Activated T-helper 1 cell treated with anti-CD3 and anti-CD28 coated beads, Interleukin-12 subunit alpha, Interleukin-12 subunit beta, Interleukin-2, Interleukin-4 antibody, amounts not matched to agents 30 ng/mL and 10 ng/mL and 1 ng/mL, durations not matched to agents 14 hours and 24 hours and 36 hours (primary cell): ENCODE data around the gene GSN. TPM values are rescaled to one million over a fixed set of nuclear protein-coding genes. Genes with fewer than 3 reads are reported as not detected.

Source experiments
- DNase-seq: peaks from one replicate; pipeline ENCODE4 v3.0.0; 2021; ENCODE audit warnings: low spot score
- H3K27ac Mint-ChIP-seq: one replicate; pipeline ENCODE4 v1.8.0; 2021; ENCODE audit warnings: mild to moderate bottlenecking, mixed read lengths
- H3K27me3 Mint-ChIP-seq: one replicate; pipeline ENCODE4 v1.8.0; 2022; ENCODE audit warnings: mild to moderate bottlenecking, moderate library complexity, mixed read lengths; ENCODE audit not compliant: insufficient read depth
- H3K36me3 Mint-ChIP-seq: one replicate; pipeline ENCODE4 v1.8.0; 2021; ENCODE audit warnings: low read depth, mixed read lengths
- H3K4me1 Mint-ChIP-seq: one replicate; pipeline ENCODE4 v1.8.0; 2021; ENCODE audit warnings: low read depth, mixed read lengths
- H3K4me3 Mint-ChIP-seq: one replicate; pipeline ENCODE4 v1.8.0; 2021; ENCODE audit warnings: mild to moderate bottlenecking, moderate library complexity, mixed read lengths
- H3K9me3 Mint-ChIP-seq: one replicate; pipeline ENCODE4 v1.8.0; 2021; ENCODE audit warnings: mixed read lengths
- intact Hi-C: fragments of 100-400 bp; cut with micrococcal nuclease; formaldehyde crosslinking; loops from one replicate; pipeline ENCODE4 v1.15.1; 2024
- total RNA-seq: library from RNA; stranded (reverse); gene quantifications from 2 replicates; pipeline ENCODE4 v1.2.3, GENCODE V29; 2022

Gene GSN
- total RNA-seq, 1 donor from 2014 or later = 1.5 TPM

DNA sequence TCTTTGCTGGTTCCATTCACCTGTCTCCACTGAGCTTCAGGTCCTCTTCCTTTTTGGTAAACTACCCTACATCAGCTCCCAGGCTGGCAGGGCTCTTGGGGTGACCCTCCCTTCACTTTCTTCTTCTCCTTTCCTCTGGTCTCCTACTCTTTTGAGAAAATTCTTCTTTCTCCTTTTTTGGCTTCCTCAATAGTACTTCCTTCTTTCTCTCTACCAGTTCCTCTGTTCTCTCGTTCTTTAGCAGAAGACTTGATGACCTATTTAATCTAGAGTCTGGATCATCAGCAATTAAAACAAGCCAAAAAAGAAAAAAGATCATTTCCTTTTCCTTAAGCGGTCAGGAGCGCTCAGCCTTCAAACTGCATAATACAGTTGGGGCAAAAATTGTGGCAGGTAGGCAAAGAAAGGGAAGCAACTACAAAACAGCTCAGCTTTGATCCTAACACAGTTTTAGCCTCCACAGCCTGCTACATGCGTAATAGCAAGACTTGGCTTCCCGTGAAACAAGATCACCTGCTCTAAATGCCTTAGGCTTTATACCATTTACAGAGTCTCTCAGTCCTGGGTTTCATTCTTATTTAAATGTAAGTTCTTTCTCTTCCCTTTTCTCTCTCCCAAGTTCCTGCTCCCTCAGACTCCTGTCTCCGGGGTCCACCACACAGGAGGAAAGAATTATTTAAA lies 14.0 kb upstream of the GSN start:
- Mint-ChIP-seq H3K27me3 (peaks cover 16% of the 10 kb centered on the region), H3K27ac (no peak overlapping the region), H3K9me3 (no peaks in the 10 kb centered on the region), H3K4me3 (no peak overlapping the region), H3K36me3 (no peaks in the 10 kb centered on the region), H3K4me1 (no peaks in the 10 kb centered on the region)
- intact Hi-C loops = no loop called here
- no peak for DNase-seq

DNA sequence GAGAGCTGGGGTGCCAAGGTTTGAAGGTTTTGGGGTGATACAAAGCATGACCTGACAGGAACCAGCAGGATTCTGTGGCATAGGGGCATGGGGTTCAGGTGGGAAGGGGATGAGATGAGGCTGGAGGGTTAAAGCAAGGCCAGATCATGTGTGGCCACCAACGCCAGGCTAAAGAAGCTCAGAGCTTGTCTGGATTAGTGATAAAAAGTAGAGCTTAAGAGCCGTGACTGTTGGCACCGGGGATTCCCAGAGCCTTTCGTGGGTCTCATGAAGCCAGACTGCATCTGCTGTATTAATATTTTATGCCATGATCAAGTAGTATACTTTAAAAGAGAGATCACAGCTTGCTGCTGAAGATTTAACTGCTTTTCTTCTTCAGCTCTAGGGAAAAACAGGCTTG lies 8.5 kb upstream of the GSN start:
- no peak overlapping the region for H3K4me3 Mint-ChIP-seq
- H3K36me3 Mint-ChIP-seq = no peaks in the 10 kb centered on the region
- intact Hi-C loops = no loop called here

DNA sequence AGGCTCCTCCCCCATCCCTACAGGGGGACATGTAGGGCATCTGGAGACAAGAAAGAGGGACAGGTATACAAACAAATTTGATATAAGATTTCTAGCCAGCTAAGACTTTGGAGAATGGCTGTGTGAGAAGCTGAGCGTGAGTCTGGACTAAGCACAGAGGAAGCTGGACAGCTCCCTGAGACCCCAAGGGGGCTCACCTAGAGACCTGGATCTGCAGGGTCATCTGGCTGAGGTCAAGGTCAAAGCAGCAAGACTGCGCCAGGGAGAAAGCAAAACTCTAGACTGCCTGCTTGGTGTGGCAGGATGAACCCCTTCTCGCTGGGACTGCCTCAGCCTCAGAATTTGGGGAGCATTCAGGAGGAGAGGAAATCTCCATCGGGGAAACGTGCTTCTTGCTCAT lies 8.0 kb upstream of the GSN start:
- Mint-ChIP-seq H3K27ac (no peak overlapping the region), H3K9me3 (no peaks in the 10 kb centered on the region), H3K27me3 (peaks cover 37% of the 10 kb centered on the region), H3K4me3 (no peak overlapping the region), H3K4me1 (no peaks in the 10 kb centered on the region), H3K36me3 (no peaks in the 10 kb centered on the region)
- intact Hi-C loops = no loop called here
- no peak for DNase-seq

More for the DNA sequence above, 8.5 kb upstream of the GSN start:
- H3K4me1 Mint-ChIP-seq = no peaks in the 10 kb centered on the region
- DNase-seq = no peak
- no peaks in the 10 kb centered on the region for H3K9me3 Mint-ChIP-seq
- no peak overlapping the region for H3K27ac Mint-ChIP-seq
- H3K27me3 Mint-ChIP-seq = peaks cover 36% of the 10 kb centered on the region

DNA sequence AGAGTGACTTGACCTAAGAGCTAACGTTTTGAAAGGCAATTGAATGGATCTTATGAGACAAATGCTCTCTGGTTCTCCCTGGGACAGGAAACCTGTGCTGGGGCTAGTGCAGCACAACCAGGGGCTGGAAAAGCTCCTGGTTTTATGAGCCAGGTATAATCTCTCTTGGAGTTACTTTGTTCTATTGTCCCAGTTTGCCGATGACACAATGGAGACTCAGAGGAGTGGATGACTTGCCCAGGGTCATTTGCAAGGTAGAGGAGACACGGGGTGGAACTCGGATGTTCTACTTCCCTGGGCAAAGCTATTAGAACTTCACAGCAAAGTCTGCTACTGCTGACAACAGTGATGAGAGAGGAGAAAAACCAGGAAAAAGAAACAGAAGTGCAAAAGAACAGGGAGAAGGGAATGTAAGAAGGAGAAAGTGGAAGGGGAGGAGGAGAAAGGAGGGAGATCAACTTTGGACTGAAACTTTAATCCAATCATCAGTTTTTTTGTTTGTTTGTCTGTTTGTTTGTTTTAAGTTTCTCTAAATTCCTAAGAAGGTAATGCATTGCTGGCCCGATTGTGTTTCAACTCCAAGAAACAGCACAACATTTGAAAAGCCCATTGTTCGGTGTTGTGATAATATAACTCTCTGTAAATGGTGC lies 7.4 kb upstream of the GSN start:
- H3K36me3 Mint-ChIP-seq = no peaks in the 10 kb centered on the region
- no peak for DNase-seq
- H3K4me1 Mint-ChIP-seq = no peaks in the 10 kb centered on the region
- peaks cover 37% of the 10 kb centered on the region for H3K27me3 Mint-ChIP-seq
- H3K9me3 Mint-ChIP-seq = no peaks in the 10 kb centered on the region
- intact Hi-C loops = no loop called here
- no peak overlapping the region for H3K27ac Mint-ChIP-seq
- no peak overlapping the region for H3K4me3 Mint-ChIP-seq

DNA sequence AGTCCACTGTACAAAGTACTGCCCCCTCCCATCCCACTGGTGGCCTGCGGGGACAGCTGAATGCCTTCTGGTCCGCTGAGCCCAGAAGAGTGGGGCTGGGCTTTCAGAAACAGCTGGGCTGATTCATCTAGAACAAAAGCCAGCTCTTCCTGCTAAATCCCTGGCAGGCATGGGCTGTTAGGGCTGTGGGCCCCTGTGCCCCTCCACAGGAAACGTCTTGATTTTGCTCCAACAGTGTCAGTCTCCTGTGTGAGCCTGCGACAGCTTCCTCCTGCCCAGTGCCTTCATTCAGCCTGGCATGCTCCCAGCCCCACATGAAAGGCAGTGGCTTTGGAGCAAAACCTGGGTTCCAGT lies 6.9 kb upstream of the GSN start:
- Mint-ChIP-seq H3K27ac (no peak overlapping the region), H3K36me3 (no peaks in the 10 kb centered on the region), H3K4me3 (no peak overlapping the region), H3K9me3 (no peaks in the 10 kb centered on the region), H3K27me3 (peaks cover 38% of the 10 kb centered on the region), H3K4me1 (no peaks in the 10 kb centered on the region)
- intact Hi-C loops = no loop called here
- no peak for DNase-seq

DNA sequence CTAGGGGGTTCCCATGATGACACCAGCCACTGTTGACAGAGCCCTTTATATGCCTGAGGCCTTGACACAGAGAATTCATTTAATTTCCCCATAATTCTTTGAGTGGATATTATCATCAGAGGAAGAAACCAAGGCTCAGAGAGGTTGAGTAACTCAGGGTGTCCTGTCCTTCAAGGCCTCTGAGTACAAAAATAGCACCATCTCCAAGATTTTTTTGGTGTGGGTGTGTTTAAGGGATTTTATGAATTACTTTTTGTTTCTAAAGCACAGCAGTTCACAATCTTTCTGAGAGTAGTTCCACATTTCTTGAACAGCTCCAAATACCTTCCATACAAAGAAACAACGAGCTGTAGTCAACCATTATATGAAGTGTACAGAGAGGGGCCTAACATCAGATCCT lies 6.2 kb upstream of the GSN start:
- no peak for DNase-seq
- intact Hi-C loops = no loop called here
- Mint-ChIP-seq H3K27ac (no peak overlapping the region), H3K9me3 (no peaks in the 10 kb centered on the region), H3K27me3 (peaks cover 43% of the 10 kb centered on the region), H3K36me3 (no peaks in the 10 kb centered on the region), H3K4me3 (no peak overlapping the region), H3K4me1 (no peaks in the 10 kb centered on the region)

DNA sequence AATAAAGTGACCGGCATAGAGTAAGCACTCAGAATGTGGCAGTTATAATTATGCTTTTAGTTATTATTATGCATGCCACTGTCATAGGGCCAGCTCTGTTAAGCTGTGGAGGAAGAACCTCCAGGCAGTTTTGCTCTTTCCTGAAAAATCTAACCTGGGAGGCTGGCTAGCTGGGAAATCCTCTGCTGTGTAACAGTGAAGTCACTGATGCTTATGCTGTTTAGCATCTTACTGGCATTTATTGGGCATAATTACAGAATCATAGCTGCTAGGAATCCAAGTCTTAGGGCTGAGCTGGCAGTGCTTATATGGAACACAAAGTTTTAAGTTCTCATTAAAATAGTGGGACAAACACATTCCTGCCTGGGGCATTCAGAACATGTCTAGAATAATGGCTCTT lies 5.5 kb upstream of the GSN start:
- Mint-ChIP-seq H3K4me1 (no peaks in the 10 kb centered on the region), H3K9me3 (no peaks in the 10 kb centered on the region), H3K27me3 (peaks cover 48% of the 10 kb centered on the region), H3K4me3 (no peak overlapping the region), H3K36me3 (no peaks in the 10 kb centered on the region), H3K27ac (no peak overlapping the region)
- intact Hi-C loops = no loop called here
- no peak for DNase-seq

DNA sequence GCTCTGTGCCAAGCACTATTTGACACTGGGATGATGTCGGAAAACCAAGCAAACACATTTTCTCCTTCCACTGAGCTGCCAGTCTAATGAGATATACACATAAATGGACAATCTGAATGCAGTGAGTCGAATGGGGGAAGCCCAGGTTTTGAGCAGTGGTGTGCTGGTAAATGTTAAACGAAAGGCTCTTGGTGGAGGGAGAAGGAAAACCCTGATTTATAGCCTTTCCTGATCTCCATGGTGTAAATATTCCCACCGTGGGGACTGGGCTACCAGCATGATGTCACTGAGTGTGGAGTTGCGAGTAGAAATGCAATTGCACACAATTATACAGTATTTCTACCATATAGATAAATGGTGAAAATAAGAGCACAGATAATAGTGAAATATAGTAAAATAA lies 5.0 kb upstream of the GSN start:
- no peak for DNase-seq
- intact Hi-C loops = no loop called here
- peaks cover 44% of the 10 kb centered on the region for H3K27me3 Mint-ChIP-seq
- H3K4me3 Mint-ChIP-seq = no peak overlapping the region
- no peaks in the 10 kb centered on the region for H3K9me3 Mint-ChIP-seq
- H3K27ac Mint-ChIP-seq = no peak overlapping the region
- H3K36me3 Mint-ChIP-seq = no peaks in the 10 kb centered on the region
- H3K4me1 Mint-ChIP-seq = no peaks in the 10 kb centered on the region

DNA sequence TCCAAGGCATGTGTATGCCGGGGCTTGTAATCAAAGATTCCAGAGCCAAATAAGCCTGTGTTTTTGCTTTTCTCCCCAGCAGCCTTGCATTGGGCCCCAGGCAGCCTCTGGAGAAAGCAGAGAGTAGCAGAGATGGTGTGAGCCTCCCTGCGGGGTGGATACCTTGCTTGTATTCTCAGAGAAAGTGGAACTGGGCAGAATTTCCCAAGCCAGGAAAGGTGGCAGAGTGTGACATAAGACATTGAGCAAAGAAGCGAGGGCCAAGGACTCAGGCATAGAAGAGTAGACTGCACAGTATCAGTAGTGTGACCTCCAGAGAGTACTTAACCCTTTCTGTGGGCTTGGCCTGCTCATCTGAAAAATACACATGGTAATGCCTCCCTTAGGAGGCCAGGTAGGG lies 1.6 kb upstream of the GSN start:
- H3K27me3 Mint-ChIP-seq = peaks cover 47% of the 10 kb centered on the region
- H3K4me3 Mint-ChIP-seq = no peak overlapping the region
- H3K9me3 Mint-ChIP-seq = no peaks in the 10 kb centered on the region
- peaks cover 20% of the 10 kb centered on the region for H3K4me1 Mint-ChIP-seq
- intact Hi-C loops = no loop called here
- DNase-seq = no peak
- H3K27ac Mint-ChIP-seq = no peak overlapping the region
- H3K36me3 Mint-ChIP-seq = peaks cover 3% of the 10 kb centered on the region

DNA sequence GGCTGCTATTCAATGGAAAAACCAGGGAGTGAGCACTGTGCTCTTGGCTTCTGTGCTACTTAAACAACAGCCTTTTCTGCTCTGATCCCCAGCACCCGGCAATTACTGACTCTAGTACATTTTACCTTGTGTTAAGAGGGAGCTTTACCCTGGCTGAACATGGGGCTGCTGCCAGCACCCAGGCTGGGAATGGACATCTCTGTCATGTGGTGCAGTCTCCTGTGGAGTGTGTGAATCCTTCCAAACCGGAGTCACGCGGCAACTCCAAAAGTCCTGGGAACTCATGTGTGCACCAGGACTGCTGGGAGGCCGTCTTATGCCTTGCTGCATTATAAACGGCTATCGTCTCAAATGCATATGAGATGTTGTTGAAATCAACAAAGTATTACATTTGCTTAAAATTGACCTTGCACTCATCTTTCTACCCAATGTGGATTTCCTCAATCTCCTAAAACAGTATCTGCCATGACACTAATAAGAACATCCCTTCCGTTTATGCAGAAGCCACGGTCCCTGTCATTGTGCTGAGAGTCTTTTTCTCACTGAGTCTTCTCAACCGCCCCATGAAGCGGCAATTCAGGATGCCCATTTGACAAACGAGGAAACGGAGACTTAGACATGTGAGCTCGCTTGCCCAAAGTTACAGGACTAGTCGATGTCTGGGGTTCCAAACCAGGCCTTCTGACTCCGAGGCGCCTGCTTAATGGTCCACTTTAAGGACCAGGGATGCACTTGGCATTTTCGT lies 884 bp upstream of the GSN start:
- no peak for DNase-seq
- Mint-ChIP-seq H3K27ac (no peak overlapping the region), H3K36me3 (peaks cover 3% of the 10 kb centered on the region), H3K27me3 (peaks cover 50% of the 10 kb centered on the region), H3K4me3 (peak overlapping the region; percentile 79), H3K9me3 (no peaks in the 10 kb centered on the region), H3K4me1 (peaks cover 20% of the 10 kb centered on the region)
- intact Hi-C loops = no loop called here

DNA sequence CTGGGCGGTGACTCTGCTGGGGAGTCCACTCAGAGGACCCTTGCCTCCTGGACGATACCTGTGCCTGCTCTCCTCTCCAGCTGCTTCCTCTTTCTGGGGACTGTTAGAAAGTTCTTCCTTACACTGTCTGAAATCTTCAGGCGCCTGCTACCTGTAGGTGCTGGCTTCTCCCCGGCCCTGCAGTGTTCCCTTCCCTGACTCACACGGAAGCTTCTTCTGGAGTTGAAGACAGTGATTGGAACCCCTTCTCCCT lies 562 bp downstream of the GSN start:
- DNase-seq = no peak
- no peaks in the 10 kb centered on the region for H3K9me3 Mint-ChIP-seq
- peaks cover 20% of the 10 kb centered on the region for H3K4me1 Mint-ChIP-seq
- intact Hi-C loops = no loop called here
- no peak overlapping the region for H3K27ac Mint-ChIP-seq
- peaks cover 43% of the 10 kb centered on the region for H3K27me3 Mint-ChIP-seq
- H3K4me3 Mint-ChIP-seq = peak overlapping the region; percentile 71
- H3K36me3 Mint-ChIP-seq = peaks cover 3% of the 10 kb centered on the region

DNA sequence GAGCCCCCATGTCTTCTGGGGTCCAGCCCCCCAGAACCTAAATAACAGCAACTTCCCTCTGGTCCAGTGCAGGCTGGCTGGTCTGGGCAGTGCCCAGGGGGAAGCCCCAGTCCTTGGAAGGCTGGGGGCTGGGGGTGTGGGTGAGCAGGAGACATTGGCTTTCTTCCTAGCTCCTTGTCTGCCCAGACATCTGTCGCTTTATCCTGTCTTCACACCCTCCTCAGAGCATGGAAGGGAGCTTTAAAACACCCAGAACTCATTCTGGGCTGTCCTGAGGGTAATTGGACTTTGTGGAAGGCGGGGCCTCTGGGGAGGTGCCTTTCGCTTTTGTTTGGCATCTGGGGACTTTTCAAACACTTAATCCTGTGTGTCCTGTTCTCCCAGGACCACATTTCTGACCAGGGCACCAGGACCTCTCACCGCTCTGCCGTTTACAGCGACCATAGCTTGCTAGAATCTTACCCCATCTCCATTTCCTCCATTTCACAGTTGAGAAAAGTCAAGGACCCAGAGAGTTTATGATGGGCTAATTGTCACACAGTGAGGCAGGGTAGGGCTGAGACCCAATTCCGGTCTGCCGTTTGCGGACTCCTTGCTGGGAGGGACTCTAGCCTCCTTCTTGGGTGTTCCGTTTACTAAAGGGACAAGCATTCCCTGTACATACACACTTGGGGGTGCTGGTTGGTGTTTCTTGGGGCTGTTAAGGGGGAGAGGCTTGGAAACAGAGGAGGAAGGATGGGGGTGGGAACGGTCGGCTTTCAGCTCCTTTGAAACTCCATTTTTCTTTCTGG lies 1.1 kb downstream of the GSN start:
- no peak for DNase-seq
- intact Hi-C loops = no loop called here
- Mint-ChIP-seq H3K4me3 (peak overlapping the region; percentile 71), H3K4me1 (peaks cover 20% of the 10 kb centered on the region), H3K27me3 (peaks cover 43% of the 10 kb centered on the region), H3K36me3 (peaks cover 3% of the 10 kb centered on the region), H3K9me3 (no peaks in the 10 kb centered on the region), H3K27ac (no peak overlapping the region)

DNA sequence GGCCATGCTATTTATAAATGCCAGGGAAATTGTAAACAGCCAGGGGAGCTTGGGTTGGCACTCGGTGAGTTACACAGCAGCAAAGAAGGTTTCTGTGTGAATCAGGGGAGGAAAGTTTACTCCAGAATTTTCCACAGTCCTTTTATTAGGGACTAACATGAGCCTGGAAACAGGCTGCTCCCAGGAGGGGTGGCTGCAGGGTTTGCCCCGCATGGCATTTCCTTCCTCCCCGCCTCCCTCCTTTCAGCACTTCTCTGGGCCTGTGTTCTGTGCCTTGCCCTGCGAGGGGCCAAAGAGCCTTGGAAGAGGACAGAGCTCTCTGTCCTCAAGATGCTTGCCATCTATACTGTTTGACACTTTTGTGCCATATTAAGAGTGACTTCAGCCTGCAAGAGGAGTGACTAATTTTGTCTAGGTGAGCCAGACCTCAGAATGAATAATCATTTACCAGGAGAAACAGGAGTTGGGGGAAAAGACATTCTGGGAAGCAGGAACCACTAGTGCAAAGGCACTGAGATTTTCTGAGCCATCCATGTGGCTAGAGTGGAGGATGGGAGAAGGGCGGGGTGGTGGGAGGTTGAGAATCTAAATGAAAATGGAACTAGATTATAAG lies 1.8 kb downstream of the GSN start:
- no peak overlapping the region for H3K27ac Mint-ChIP-seq

More for the DNA sequence above, 1.8 kb downstream of the GSN start:
- no peak for DNase-seq
- Mint-ChIP-seq H3K27me3 (peaks cover 40% of the 10 kb centered on the region), H3K36me3 (peaks cover 3% of the 10 kb centered on the region), H3K9me3 (no peaks in the 10 kb centered on the region), H3K4me1 (peaks cover 20% of the 10 kb centered on the region), H3K4me3 (no peak overlapping the region)
- intact Hi-C loops = no loop called here
